ENCODE data around the gene ELOB. TPM values are rescaled to one million over a fixed set of nuclear protein-coding genes. Genes with fewer than 3 reads are reported as not detected.

The ELOB gene
- total and polyA plus RNA-seq, 8 donors: 133 to 224 (median 197) TPM

- ATAC-seq: no peak
- Histone ChIP-seq H3K4me3 (no peak overlapping the region), H3K4me1 (peaks cover 0 to 3% of the 10 kb centered on the region in 2 donors), H3K36me3 (no peaks in the 10 kb centered on the region), H3K9me3 (no peaks in the 10 kb centered on the region), H3K27ac (no peak overlapping the region), H3K27me3 (peaks cover 0 to 25% of the 10 kb centered on the region in 2 donors)
- DNase-seq: no peak
- intact Hi-C loops (cut with DNase I): no loop called here
- TF ChIP-seq CTCF (IDR thresholded peaks at IDR 0.05): no peak
These were observed 18.5 kb upstream of the ELOB start for GRCh38 chr16:2795395-2796143.

GRCh38 chr16:2792940-2793339 lies 15.9 kb upstream of the ELOB start:
- Histone ChIP-seq H3K27me3 (peaks cover 5 to 33% of the 10 kb centered on the region in 2 donors), H3K4me3 (no peak overlapping the region), H3K36me3 (no peaks in the 10 kb centered on the region), H3K9me3 (no peaks in the 10 kb centered on the region), H3K4me1 (peaks cover 0 to 3% of the 10 kb centered on the region in 2 donors), H3K27ac (no peak overlapping the region)
- ATAC-seq (no peak), DNase-seq (no peak)
- no peak for TF ChIP-seq CTCF (IDR thresholded peaks at IDR 0.05)
- intact Hi-C loops (cut with DNase I): no loop called here

- ATAC-seq (no peak), DNase-seq (no peak)
- H3K27ac ChIP-seq: no peak overlapping the region
- H3K36me3 ChIP-seq: no peaks in the 10 kb centered on the region
- no peaks in the 10 kb centered on the region for H3K9me3 ChIP-seq
- intact Hi-C loops (cut with DNase I): no loop called here
- peaks cover 0 to 3% of the 10 kb centered on the region in 2 donors for H3K4me1 ChIP-seq
- no peak for TF ChIP-seq CTCF (IDR thresholded peaks at IDR 0.05)
- no peak overlapping the region for H3K4me3 ChIP-seq
- H3K27me3 ChIP-seq: peaks cover 9 to 45% of the 10 kb centered on the region in 2 donors
These were observed 14.1 kb upstream of the ELOB start for GRCh38 chr16:2791174-2791573.

- intact Hi-C loops (cut with DNase I): no loop called here
- Histone ChIP-seq H3K27me3 (peaks cover 15 to 50% of the 10 kb centered on the region in 2 donors), H3K4me3 (no peak overlapping the region), H3K4me1 (peaks cover 2 to 8% of the 10 kb centered on the region in 2 donors), H3K9me3 (no peaks in the 10 kb centered on the region), H3K27ac (no peak overlapping the region), H3K36me3 (no peaks in the 10 kb centered on the region)
- no peak for TF ChIP-seq CTCF (IDR thresholded peaks at IDR 0.05)
- DNase-seq (no peak), ATAC-seq (no peak)
These were observed 13.6 kb upstream of the ELOB start for GRCh38 chr16:2790631-2791030.

- DNase-seq: no peak
- H3K4me3 ChIP-seq: no peak overlapping the region
- intact Hi-C loops (cut with DNase I): no loop called here
- H3K27me3 ChIP-seq: peaks cover 27 to 75% of the 10 kb centered on the region in 2 donors
- no peaks in the 10 kb centered on the region for H3K9me3 ChIP-seq
- no peaks in the 10 kb centered on the region for H3K36me3 ChIP-seq
- H3K27ac ChIP-seq: no peak overlapping the region
- peaks cover 6 to 13% of the 10 kb centered on the region in 2 donors for H3K4me1 ChIP-seq
- TF ChIP-seq CTCF (IDR thresholded peaks at IDR 0.05): no peak
- no peak for ATAC-seq
These were observed 10.9 kb upstream of the ELOB start for GRCh38 chr16:2787961-2788360.
